H9 (cell line): Measurements from ENCODE around the gene DOCK2. TPM values are rescaled to one million over a fixed set of nuclear protein-coding genes. Genes with fewer than 3 reads are reported as not detected.

Source experiments
- DNase-seq: peaks from one replicate; pipeline ENCODE4 v3.0.0-alpha.2; 2017
- H2AFZ ChIP-seq: one replicate; pipeline ENCODE4 v1.6.1; 2013; ENCODE audit warnings: mild to moderate bottlenecking, low read length, control low read depth, moderate library complexity
- H2AK5ac ChIP-seq: 2 replicates; pipeline ENCODE4 v1.6.1; 2013; ENCODE audit warnings: low read length, control low read depth, mixed read lengths; ENCODE audit not compliant: insufficient read length
- H2BK120ac ChIP-seq: one replicate; pipeline ENCODE4 v1.6.1; 2013; ENCODE audit warnings: low read depth, mild to moderate bottlenecking, low read length, control low read depth, inconsistent platforms; ENCODE audit not compliant: poor library complexity, severe bottlenecking
- H2BK12ac ChIP-seq: 2 replicates; pipeline ENCODE4 v1.6.1; 2013; ENCODE audit warnings: low read length, control low read depth, mixed read lengths, low read depth; ENCODE audit not compliant: insufficient read length
- H2BK15ac ChIP-seq: 2 replicates; pipeline ENCODE4 v1.6.1; 2013; ENCODE audit warnings: low read depth, low read length, control low read depth
- H2BK20ac ChIP-seq: one replicate; pipeline ENCODE4 v1.6.1; 2013; ENCODE audit warnings: low read depth, mild to moderate bottlenecking, low read length, control low read depth, inconsistent platforms; ENCODE audit not compliant: poor library complexity, severe bottlenecking
- H2BK5ac ChIP-seq: 2 replicates; pipeline ENCODE4 v1.6.1; 2013; ENCODE audit warnings: low read length, control low read depth, mixed read lengths; ENCODE audit not compliant: insufficient read length
- H3K14ac ChIP-seq: 2 replicates; pipeline ENCODE4 v1.6.1; 2013; ENCODE audit warnings: low read length, control low read depth; ENCODE audit not compliant: insufficient read depth
- H3K18ac ChIP-seq: 2 replicates; pipeline ENCODE4 v1.6.1; 2013; ENCODE audit warnings: low read depth, mild to moderate bottlenecking, mixed read lengths, low read length, control low read depth; ENCODE audit not compliant: insufficient read length
- H3K23ac ChIP-seq: 2 replicates; pipeline ENCODE4 v1.6.1; 2013; ENCODE audit warnings: low read length, control low read depth, mixed read lengths, low read depth; ENCODE audit not compliant: insufficient read length
- H3K23me2 ChIP-seq: 2 replicates; pipeline ENCODE4 v1.6.1; 2013; ENCODE audit warnings: low read depth, mild to moderate bottlenecking, mixed read lengths, low read length, control low read depth; ENCODE audit not compliant: insufficient read length, poor library complexity, severe bottlenecking
- H3K27ac ChIP-seq: 2 replicates; pipeline ENCODE4 v1.5.1; 2013; ENCODE audit warnings: low read length, control low read depth, mixed read lengths, low read depth; ENCODE audit not compliant: insufficient read length
- H3K27me3 ChIP-seq: 2 replicates; pipeline ENCODE4 v1.6.1; 2013; ENCODE audit warnings: low read length, control low read depth, inconsistent platforms; ENCODE audit not compliant: insufficient read depth
- H3K4ac ChIP-seq: 2 replicates; pipeline ENCODE4 v1.6.1; 2013; ENCODE audit warnings: low read depth, mild to moderate bottlenecking, control low read depth, inconsistent platforms, low read length, moderate library complexity
- H3K4me1 ChIP-seq: 2 replicates; pipeline ENCODE4 v1.6.1; 2013; ENCODE audit warnings: low read length, control low read depth, inconsistent platforms; ENCODE audit not compliant: insufficient read depth
- H3K4me2 ChIP-seq: 2 replicates; pipeline ENCODE4 v1.6.1; 2013; ENCODE audit warnings: low read length, control low read depth, mixed read lengths; ENCODE audit not compliant: insufficient read length, insufficient read depth
- H3K56ac ChIP-seq: 2 replicates; pipeline ENCODE4 v1.6.1; 2013; ENCODE audit warnings: low read depth, mild to moderate bottlenecking, mixed read lengths, low read length, control low read depth; ENCODE audit not compliant: insufficient read length
- H3K79me1 ChIP-seq: 2 replicates; pipeline ENCODE4 v1.6.1; 2013; ENCODE audit warnings: low read depth, mild to moderate bottlenecking, moderate library complexity, low read length, control low read depth, inconsistent platforms; ENCODE audit not compliant: insufficient read depth, poor library complexity, severe bottlenecking
- H3K79me2 ChIP-seq: 2 replicates; pipeline ENCODE4 v1.6.1; 2013; ENCODE audit warnings: low read length, control low read depth, inconsistent platforms; ENCODE audit not compliant: insufficient read depth
- H3K9ac ChIP-seq: 2 replicates; pipeline ENCODE4 v1.6.1; 2013; ENCODE audit warnings: low read length, control low read depth, mixed read lengths; ENCODE audit not compliant: insufficient read length; ENCODE audit errors: extremely low read depth
- H3K9me3 ChIP-seq: one replicate; pipeline ENCODE4 v1.6.1; 2013; ENCODE audit warnings: low read depth, low read length, inconsistent platforms; ENCODE audit not compliant: control insufficient read depth
- H3T11ph ChIP-seq: one replicate; pipeline ENCODE4 v1.6.1; 2013; ENCODE audit warnings: mild to moderate bottlenecking, low read length, control low read depth, inconsistent platforms
- H4K20me1 ChIP-seq: one replicate; pipeline ENCODE4 v1.6.1; 2013; ENCODE audit not compliant: control insufficient read depth, insufficient read length, insufficient read depth
- H4K5ac ChIP-seq: 2 replicates; pipeline ENCODE4 v1.6.1; 2013; ENCODE audit warnings: low read depth, mild to moderate bottlenecking, mixed read lengths, low read length, control low read depth; ENCODE audit not compliant: insufficient read length
- H4K8ac ChIP-seq: replicated peaks from 2 replicates; pipeline ENCODE4 v1.6.1; 2013; ENCODE audit warnings: low read length, control low read depth, mixed read lengths, low read depth; ENCODE audit not compliant: insufficient read length
- H4K91ac ChIP-seq: 2 replicates; pipeline ENCODE4 v1.6.1; 2013; ENCODE audit warnings: low read depth, mild to moderate bottlenecking, moderate library complexity, mixed read lengths, low read length, control low read depth; ENCODE audit not compliant: insufficient read length
- H3K27ac Mint-ChIP-seq, 3 experiments: 2 replicates in 2 of 3; 3 replicates in 1 of 3; pipeline ENCODE4 v1.8.0; 2020 to 2021; ENCODE audit warnings: mixed read lengths in 3 of 3, mild to moderate bottlenecking in 1 of 3, moderate library complexity in 1 of 3
- H3K27me3 Mint-ChIP-seq: 2 replicates; pipeline ENCODE4 v1.8.0; 2021; ENCODE audit warnings: low read depth, mild to moderate bottlenecking, moderate library complexity, mixed read lengths
- H3K36me3 Mint-ChIP-seq, 3 experiments: 2 replicates in 2 of 3; 3 replicates in 1 of 3; pipeline ENCODE4 v1.8.0; 2020 to 2021; ENCODE audit warnings: low read depth in 3 of 3, mixed read lengths in 3 of 3; ENCODE audit not compliant: insufficient read depth in 1 of 3
- H3K4me1 Mint-ChIP-seq, 2 experiments: 2 replicates each; pipeline ENCODE4 v1.8.0; 2020; ENCODE audit warnings: mixed read lengths in 2 of 2
- H3K4me3 Mint-ChIP-seq, 2 experiments: 2 replicates in 1 of 2; 3 replicates in 1 of 2; pipeline ENCODE4 v1.8.0; 2020 to 2021; ENCODE audit warnings: mild to moderate bottlenecking in 2 of 2, mixed read lengths in 2 of 2, moderate library complexity in 1 of 2
- H3K9me3 Mint-ChIP-seq, 2 experiments: 2 replicates in 1 of 2; 3 replicates in 1 of 2; pipeline ENCODE4 v1.8.0; 2020; ENCODE audit warnings: mild to moderate bottlenecking in 2 of 2, mixed read lengths in 2 of 2, moderate library complexity in 1 of 2
- WGBS: extraction: QIAGEN DNeasy Blood & Tissue Kit; methylation state at CpG from one replicate; pipeline ENCODE4 v1.1.7; 2013; ENCODE audit warnings: missing lambda C conversion rate, low lambda C conversion rate, mixed read lengths; ENCODE audit not compliant: insufficient read length; ENCODE audit errors: extremely low coverage; 5-methylcytosine and 5-hydroxymethylcytosine counted together
- total RNA-seq: library from RNA; stranded (reverse); gene quantifications from 2 replicates; pipeline ENCODE4 v1.2.1, GENCODE V29; 2021
- TF ChIP-seq, protein P1 (sequence below): fragments of 200-600 bp; sonication (generic); conservative IDR thresholded peaks from 3 replicates; pipeline ENCODE4 v1.8.0; 2021; ENCODE audit warnings: antibody characterized with exemption, mild to moderate bottlenecking

DOCK2 gene
- total RNA-seq, 1 experiment from 2014 or later = 7.8 TPM

DNA sequence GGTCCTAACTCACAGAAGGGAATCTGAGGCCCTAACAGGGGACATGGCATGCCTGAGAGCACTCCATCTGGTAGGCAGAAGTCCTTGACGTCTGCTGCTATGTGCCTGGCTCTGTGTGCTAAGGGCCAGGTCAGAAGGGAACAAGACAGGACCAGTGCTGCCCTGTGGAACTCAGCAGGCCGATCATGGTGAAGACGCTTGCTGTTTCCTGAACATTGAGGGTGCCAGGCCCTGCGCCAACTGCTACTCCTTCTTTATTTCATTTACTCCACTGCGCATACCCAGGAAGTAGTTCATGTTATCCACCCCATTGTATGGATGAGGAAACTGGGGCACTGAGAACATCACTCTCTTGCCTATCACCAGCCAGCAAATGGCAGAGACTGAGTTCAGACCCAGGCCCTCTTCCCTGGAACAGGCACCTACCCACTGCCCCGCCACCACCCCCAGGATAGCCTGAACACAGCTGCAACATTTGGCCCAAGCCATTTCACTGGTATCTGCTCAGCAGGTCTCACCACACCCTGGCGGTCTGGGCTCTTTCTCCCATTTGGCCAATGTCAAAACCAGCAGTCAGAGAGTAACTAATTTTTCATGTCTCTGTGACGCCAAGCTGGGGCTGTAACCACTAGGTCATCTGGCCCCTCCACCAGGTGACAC, 443.8 kb downstream of the DOCK2 start:
- no peak overlapping the region for H3K9ac ChIP-seq
- no peak overlapping the region for H2BK120ac ChIP-seq
- H3K36me3 Mint-ChIP-seq = no peaks in the 10 kb centered on the region; a peak in 1 of 7 replicates
- H3K27ac ChIP-seq = no peak overlapping the region
- no peaks in the 10 kb centered on the region for H3K4me1 ChIP-seq
- H2AFZ ChIP-seq = no peak overlapping the region
- no peak overlapping the region for H2BK12ac ChIP-seq
- no peak overlapping the region; the same call in 1 of the 2 replicates for H3K14ac ChIP-seq
- no peaks in the 10 kb centered on the region for H3K23me2 ChIP-seq
- H3K27ac Mint-ChIP-seq = no peak overlapping the region
- H2BK5ac ChIP-seq = no peak overlapping the region
- H3K23ac ChIP-seq = no peak overlapping the region
- H4K91ac ChIP-seq = no peak overlapping the region
- H3K4ac ChIP-seq = no peak overlapping the region
- no peak overlapping the region for H2BK20ac ChIP-seq
- H3K56ac ChIP-seq = no peak overlapping the region
- WGBS = no CpG with 5 or more reads among the region's 8 CpGs
- DNase-seq = no peak
- no peak overlapping the region for H3K4me2 ChIP-seq
- peaks cover 0 to under 1% of the 10 kb centered on the region in 2 experiments; a peak in 1 of 4 replicates for H3K4me1 Mint-ChIP-seq
- H4K20me1 ChIP-seq = no peaks in the 10 kb centered on the region
- peaks cover 12% of the 10 kb centered on the region for H3K27me3 Mint-ChIP-seq
- H3T11ph ChIP-seq = no peak overlapping the region
- H2AK5ac ChIP-seq = no peak overlapping the region
- no peak overlapping the region for H2BK15ac ChIP-seq
- no peak overlapping the region for H3K4me3 Mint-ChIP-seq
- no peaks in the 10 kb centered on the region for H3K27me3 ChIP-seq
- no peaks in the 10 kb centered on the region for H3K79me1 ChIP-seq
- no peak overlapping the region for H3K18ac ChIP-seq
- H4K8ac ChIP-seq = no peak overlapping the region
- no peaks in the 10 kb centered on the region for H3K9me3 Mint-ChIP-seq
- TF ChIP-seq, protein P1, sequence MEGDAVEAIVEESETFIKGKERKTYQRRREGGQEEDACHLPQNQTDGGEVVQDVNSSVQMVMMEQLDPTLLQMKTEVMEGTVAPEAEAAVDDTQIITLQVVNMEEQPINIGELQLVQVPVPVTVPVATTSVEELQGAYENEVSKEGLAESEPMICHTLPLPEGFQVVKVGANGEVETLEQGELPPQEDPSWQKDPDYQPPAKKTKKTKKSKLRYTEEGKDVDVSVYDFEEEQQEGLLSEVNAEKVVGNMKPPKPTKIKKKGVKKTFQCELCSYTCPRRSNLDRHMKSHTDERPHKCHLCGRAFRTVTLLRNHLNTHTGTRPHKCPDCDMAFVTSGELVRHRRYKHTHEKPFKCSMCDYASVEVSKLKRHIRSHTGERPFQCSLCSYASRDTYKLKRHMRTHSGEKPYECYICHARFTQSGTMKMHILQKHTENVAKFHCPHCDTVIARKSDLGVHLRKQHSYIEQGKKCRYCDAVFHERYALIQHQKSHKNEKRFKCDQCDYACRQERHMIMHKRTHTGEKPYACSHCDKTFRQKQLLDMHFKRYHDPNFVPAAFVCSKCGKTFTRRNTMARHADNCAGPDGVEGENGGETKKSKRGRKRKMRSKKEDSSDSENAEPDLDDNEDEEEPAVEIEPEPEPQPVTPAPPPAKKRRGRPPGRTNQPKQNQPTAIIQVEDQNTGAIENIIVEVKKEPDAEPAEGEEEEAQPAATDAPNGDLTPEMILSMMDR = no peak
- H4K5ac ChIP-seq = no peak overlapping the region
- no peaks in the 10 kb centered on the region for H3K9me3 ChIP-seq
- no peaks in the 10 kb centered on the region for H3K79me2 ChIP-seq
